ENCODE measurements around the gene HSF4.

HSF4 gene

GRCh38 chr16:67190041-67190440 is 25.5 kb downstream of the HSF4 start, which contains the start of gene EXOC3L1:
Gene EXOC3L1, minus strand, starts transcription at chr16:67190136. Its CDS starts 460 bp downstream, at chr16:67189676.
- no peak for DNase-seq (ENCODE audit: low spot score)
- in situ Hi-C loops (cut with MboI; ENCODE audit: low pct_unique_long_range_greater_than_20kb, low sequenced_read_pairs, unreplicated experiment) = no loop called here

GRCh38 chr16:67190448-67191399 is 26.2 kb downstream of the HSF4 start:
- in situ Hi-C loops (cut with MboI; ENCODE audit: low pct_unique_long_range_greater_than_20kb, low sequenced_read_pairs, unreplicated experiment) = no loop called here
- no peak for DNase-seq (ENCODE audit: low spot score)
- no peak for TF ChIP-seq CTCF (IDR thresholded peaks at IDR 0.05; ENCODE audit: extremely low read depth, insufficient read depth, missing control alignments)

More at GRCh38 chr16:67190041-67190440, 25.5 kb downstream of the HSF4 start, which contains the start of gene EXOC3L1:
- TF ChIP-seq CTCF (IDR thresholded peaks at IDR 0.05; ENCODE audit: extremely low read depth, insufficient read depth, missing control alignments) = no peak

GRCh38 chr16:67191411-67191994 is 27.0 kb downstream of the HSF4 start:
- no peak for DNase-seq (ENCODE audit: low spot score)
- in situ Hi-C loops (cut with MboI; ENCODE audit: low pct_unique_long_range_greater_than_20kb, low sequenced_read_pairs, unreplicated experiment) = no loop called here
- no peak for TF ChIP-seq CTCF (IDR thresholded peaks at IDR 0.05; ENCODE audit: extremely low read depth, insufficient read depth, missing control alignments)

- TF ChIP-seq CTCF (IDR thresholded peaks at IDR 0.05; ENCODE audit: extremely low read depth, insufficient read depth, missing control alignments) = no peak
- in situ Hi-C loops (cut with MboI; ENCODE audit: low pct_unique_long_range_greater_than_20kb, low sequenced_read_pairs, unreplicated experiment) = no loop called here
- peak; percentile 98 for DNase-seq (ENCODE audit: low spot score)
Measured at GRCh38 chr16:67191995-67192681, 27.6 kb downstream of the HSF4 start, which contains the start of gene E2F4. Gene E2F4, plus strand, starts transcription at chr16:67192155. Its CDS starts 73 bp downstream, at chr16:67192228.

- in situ Hi-C loops (cut with MboI; ENCODE audit: low pct_unique_long_range_greater_than_20kb, low sequenced_read_pairs, unreplicated experiment) = no loop called here
- no peak for DNase-seq (ENCODE audit: low spot score)
Measured at GRCh38 chr16:67192781-67193361, 28.3 kb downstream of the HSF4 start.

More at GRCh38 chr16:67192781-67193361, 28.3 kb downstream of the HSF4 start:
- TF ChIP-seq CTCF (IDR thresholded peaks at IDR 0.05; ENCODE audit: extremely low read depth, insufficient read depth, missing control alignments) = no peak

Data from GM13977 (cell line).